Medulla oblongata (tissue), 1 donor: Measurements from ENCODE around the gene ASPDH.

Experiments
- DNase-seq: peaks from one replicate; pipeline ENCODE4 v3.0.0-alpha.2; 2015; ENCODE audit errors: extremely low spot score

The ASPDH gene

DNA sequence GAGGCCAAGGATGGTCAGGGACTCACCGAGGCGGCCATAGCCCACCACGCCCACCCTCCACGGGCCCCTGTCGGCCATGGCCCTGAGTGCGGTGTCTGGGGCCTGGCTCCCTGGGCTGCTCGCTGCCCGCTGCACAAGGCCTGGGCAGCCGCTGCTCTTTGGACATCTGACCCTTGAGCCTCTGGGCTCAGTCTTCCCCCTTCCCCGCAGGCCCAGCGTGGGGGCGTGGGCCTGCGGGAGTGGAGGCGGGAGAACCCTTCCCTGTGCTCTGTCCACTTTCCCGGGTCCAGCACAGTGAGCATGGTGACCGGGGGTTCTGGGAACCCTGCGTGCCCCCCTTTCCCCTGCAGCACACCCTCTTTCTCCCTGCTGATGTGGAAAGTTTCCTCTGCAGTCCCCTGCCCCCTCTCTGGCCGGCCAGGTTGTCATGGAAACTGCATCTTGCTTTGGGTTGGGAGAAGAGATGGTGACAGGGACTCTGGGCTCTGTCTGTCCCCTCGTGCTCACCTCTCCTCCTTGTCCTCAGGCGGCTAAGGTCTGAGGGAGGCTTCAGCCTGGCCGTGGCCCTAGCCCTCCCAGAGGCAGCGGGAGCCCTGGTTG lies at the start of gene ASPDH:
Gene ASPDH (minus strand): TSS at position 168 of the 600 bp plus-strand sequence. CDS start 90 bp downstream, at position 78.
- DNase-seq = no peak

DNA sequence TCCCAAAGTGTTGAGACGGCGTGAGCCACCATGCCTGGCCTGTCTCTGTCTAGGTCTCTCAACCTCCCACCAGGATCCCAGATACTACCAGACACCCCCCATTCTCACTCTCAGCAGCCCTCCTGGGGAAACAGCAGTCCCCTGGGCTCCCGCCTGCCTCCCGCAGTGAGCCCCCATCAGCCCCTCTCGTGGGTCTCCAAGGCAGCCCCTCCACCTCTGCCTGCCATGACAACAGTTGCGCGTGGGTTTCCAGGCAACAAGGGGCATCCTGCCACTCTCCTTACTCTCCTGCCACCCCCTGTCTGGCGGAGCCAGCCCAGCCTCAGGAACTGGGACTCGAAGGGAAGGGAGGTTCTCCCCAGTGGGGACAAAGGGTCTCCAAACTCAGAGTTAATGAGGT lies 49.3 kb upstream of the ASPDH start:
- no peak for DNase-seq

- DNase-seq = no peak
Measured at GRCh38 chr19:50562329-50562728, 48.6 kb upstream of the ASPDH start.

GRCh38 chr19:50559636-50560035 lies 45.9 kb upstream of the ASPDH start:
- no peak for DNase-seq

DNA sequence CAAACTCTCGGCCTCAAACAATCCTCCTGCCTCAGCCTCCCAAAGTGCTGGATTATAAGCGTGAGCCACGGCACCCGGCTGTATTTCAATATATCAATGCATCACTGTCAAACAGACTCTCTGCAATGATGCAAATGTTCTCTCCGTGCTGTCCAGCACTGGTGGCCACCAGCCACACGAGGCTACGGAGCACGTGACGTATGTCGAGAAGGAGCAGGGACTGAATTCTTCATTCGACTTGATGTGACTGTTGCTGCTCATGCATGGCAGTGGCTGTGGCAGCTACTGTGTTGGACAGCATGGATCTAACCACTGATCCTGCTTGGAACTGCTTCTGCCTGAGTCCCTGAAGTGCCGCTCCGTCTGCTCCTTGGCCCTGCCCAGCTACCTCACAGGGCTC lies 44.7 kb upstream of the ASPDH start:
- DNase-seq = no peak

DNA sequence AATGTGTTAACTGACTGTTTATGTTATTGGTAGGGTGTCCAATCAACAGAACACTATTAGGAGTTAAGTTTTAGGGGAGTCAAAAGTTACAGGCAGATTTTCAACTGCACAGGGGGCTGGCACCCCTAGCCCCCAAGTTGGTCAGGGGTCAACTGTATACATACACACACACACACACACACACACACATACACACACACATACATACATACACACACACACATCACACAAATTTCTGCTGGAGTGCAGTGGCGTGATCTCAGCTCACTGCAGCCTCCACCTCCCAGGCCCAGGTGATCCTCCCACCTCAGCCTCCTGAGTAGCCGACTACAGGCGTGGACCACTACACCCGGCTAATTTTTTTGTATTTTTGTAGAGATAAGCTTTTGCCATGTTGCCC lies 44.3 kb upstream of the ASPDH start:
- DNase-seq = no peak

GRCh38 chr19:50557009-50557613 lies 43.4 kb upstream of the ASPDH start:
- no peak for DNase-seq

DNA sequence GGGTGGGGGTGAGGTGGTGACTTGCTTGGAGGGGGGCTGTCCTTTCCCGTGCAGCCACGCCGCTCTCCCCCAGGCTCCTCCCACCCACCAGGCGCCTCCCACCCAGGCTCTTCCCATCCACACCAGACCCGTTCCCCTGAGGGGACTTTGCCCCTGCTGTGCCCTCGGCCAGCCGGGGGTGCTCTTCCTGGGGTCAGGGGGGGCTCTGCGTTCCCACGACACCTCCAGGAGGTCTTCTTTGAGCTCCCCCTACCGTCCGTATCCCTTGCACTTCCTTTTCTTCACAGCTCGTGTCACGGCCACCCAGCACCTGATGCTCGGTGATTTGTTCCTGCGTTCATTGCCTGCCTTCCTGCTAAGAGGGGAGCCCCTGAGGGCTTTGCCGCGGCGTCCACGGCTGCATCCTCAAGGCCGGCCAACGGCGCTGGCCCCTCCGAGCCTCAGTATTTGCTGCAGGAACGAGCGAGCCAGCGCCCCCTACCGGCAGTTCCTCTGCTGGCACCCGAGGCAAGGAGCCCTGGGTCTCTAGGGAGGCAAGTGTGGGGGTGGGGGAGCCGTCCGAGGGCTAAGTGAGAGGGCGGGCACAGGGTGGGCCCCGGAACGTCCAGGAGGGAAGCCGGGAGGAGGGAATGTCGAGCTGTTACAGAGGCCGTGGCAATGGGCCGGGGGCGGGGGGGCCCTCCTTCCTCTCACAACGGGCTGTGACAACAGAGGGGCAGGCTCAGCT lies 42.7 kb upstream of the ASPDH start:
- DNase-seq = peak; percentile 81

DNA sequence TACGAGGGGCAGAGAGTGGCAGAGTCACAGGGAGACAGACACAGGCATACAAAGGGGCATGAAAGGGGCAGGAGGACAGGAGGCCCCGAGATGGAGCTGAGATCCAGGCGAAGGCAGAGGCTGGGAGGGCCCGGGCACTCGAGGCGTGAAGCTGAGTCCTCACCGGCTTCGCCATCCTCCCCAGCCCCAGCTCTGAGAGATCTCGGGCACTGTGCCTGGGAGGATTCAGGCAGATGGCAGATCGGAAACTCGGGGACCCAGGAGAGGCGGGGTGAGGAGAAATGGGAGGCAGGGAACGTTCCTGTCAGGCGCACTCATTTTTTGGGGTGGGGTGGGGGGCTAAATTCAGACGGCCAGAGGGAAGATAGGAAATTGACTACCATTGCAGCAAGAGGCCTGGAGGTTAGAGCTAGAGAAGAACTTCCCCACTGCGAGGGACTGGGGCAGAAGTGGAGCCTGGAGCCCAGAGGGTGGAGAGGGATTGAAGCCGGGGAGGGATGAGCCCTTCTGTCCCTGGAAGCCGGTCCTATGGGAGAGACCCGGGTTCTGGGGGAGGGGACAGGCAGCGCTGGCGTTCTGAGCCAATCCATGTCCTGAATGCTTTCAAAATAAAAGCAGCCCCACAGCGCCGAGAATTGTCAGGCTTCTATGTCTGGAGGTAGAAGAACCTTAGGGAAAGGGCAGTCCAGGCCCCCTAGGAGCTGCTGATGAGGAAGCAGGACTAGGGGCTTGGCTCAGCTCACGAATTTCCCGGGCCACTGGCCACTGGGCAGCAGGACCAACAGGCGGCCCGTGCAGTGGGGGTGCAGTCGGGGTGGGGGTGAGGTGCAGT lies 42.0 kb upstream of the ASPDH start:
- DNase-seq = peak; percentile 33

DNA sequence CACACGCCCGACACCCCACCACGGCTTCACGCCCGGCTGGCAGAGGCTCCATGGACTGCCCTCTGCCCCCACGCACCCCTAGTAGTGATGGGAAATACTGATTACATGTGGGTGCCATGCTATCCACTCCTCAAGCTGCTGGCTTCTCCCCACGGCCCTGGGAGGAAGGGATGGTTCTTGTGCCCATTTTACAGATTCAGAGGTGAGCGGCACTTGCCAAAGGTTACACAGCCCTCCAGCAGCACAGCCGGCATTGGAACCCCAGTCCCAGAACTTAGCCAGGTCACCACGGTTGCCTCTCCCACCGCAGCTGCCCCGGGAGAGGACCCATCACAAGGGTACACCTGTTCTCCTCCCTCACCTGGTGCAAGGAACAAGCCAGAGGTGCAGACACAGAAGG lies 41.3 kb upstream of the ASPDH start:
- no peak for DNase-seq

- no peak for DNase-seq
Measured at GRCh38 chr19:50554212-50554611, 40.5 kb upstream of the ASPDH start.

GRCh38 chr19:50553134-50553703 lies 39.5 kb upstream of the ASPDH start:
- no peak for DNase-seq

- DNase-seq = no peak
Measured at GRCh38 chr19:50552540-50552939, 38.8 kb upstream of the ASPDH start.

GRCh38 chr19:50551715-50552187 lies 38.0 kb upstream of the ASPDH start:
- DNase-seq = peak; percentile 88

DNA sequence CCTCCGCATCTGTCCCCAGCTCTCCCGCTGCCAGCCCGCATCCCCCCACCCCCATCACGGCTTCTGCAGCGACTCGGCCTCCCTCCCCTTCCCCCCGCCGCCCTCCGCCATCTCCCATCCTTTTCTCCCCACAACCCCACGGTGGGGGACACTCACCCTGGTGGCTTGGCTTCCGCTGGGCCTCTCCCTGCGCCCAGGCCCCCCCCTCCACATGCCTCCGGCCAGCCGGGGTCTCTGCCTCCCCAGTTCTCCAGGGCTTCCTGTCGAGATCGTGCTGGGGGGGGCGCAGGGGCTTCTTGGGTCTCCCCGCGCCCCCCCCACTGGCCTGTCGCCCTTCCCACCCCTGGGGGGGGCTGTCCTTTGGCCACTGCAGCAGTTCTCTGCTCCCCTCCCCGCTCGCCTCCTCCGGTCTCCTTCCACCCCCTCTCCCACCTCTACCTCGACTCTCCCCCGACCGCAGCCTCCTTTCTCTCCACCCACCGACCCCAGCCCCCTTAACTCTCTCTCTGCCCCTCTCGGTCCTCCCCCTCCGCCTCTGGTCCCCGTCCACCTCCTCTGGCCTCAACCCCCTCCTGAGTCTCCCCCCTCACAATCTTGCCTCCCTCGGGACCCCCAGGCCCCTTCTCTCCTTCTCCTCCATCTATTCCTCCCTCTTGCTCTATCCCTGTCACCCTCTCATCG lies 37.5 kb upstream of the ASPDH start:
- DNase-seq = no peak

- peak; percentile 32 for DNase-seq
Measured at GRCh38 chr19:50550594-50550966, 36.9 kb upstream of the ASPDH start.

- no peak for DNase-seq
Measured at GRCh38 chr19:50549927-50550593, 36.3 kb upstream of the ASPDH start.

GRCh38 chr19:50549059-50549926 lies 35.6 kb upstream of the ASPDH start:
- DNase-seq = no peak

GRCh38 chr19:50548191-50549058 lies 34.7 kb upstream of the ASPDH start:
- peak; percentile 81 for DNase-seq
